H1 (cell line): ENCODE measurements around the gene MOK. TPM values are rescaled to one million over a fixed set of nuclear protein-coding genes. Genes with fewer than 3 reads are reported as not detected.

ENCODE experiments used
- CEBPB ChIP-seq: IDR thresholded peaks from 2 replicates; pipeline ENCODE4 v1.6.1; 2012; ENCODE audit warnings: low read depth, low read length
- EP300 ChIP-seq, 2 experiments: IDR thresholded peaks; 1 replicate in 1 of 2; 2 replicates in 1 of 2; pipeline ENCODE4 v1.6.1; 2011 to 2012; ENCODE audit warnings: low read depth in 2 of 2, low read length in 2 of 2, mild to moderate bottlenecking in 2 of 2, borderline replicate concordance in 1 of 2, inconsistent platforms in 1 of 2, moderate library complexity in 1 of 2
- KDM4A ChIP-seq: IDR thresholded peaks from one replicate; pipeline ENCODE4 v1.7.1; 2012; ENCODE audit warnings: low read depth, mild to moderate bottlenecking, moderate library complexity, low read length, inconsistent platforms; ENCODE audit not compliant: severe bottlenecking
- KDM5A ChIP-seq: fragments of 200-600 bp; IDR thresholded peaks from 2 replicates; pipeline ENCODE4 v1.7.1; 2012; ENCODE audit warnings: mild to moderate bottlenecking, low read length, inconsistent platforms, mixed read lengths
- MAX ChIP-seq: IDR thresholded peaks from 2 replicates; pipeline ENCODE4 v1.6.1; 2012; ENCODE audit warnings: inconsistent platforms
- NANOG ChIP-seq: IDR thresholded peaks from 2 replicates; pipeline ENCODE4 v1.6.1; 2011; ENCODE audit warnings: low read length, low read depth, mild to moderate bottlenecking, inconsistent platforms; ENCODE audit not compliant: insufficient read depth, poor library complexity, severe bottlenecking
- PHF8 ChIP-seq: fragments of 200-600 bp; sonication (generic); conservative IDR thresholded peaks from 2 replicates; pipeline ENCODE4 v1.7.1; 2012; ENCODE audit warnings: low read depth, mild to moderate bottlenecking, inconsistent platforms, low read length, moderate library complexity
- SAP30 ChIP-seq: fragments of 300-600 bp; sonication (generic); IDR thresholded peaks from 2 replicates; pipeline ENCODE4 v1.7.1; 2012; ENCODE audit warnings: low read length, moderate library complexity, mild to moderate bottlenecking, inconsistent platforms; ENCODE audit not compliant: insufficient read depth, insufficient replicate concordance
- polyA plus RNA-seq, 7 experiments: library from polyadenylated mRNA; depleted of rRNA in 3 of 7; stranded (reverse) in 5 of 7; unstranded in 2 of 7; fragments of >200 nt in 5 of 7; fragments of 200-250 nt in 2 of 7; gene quantifications; 1 replicate in 5 of 7; 2 replicates in 1 of 7; 4 replicates in 1 of 7; pipeline versions ENCODE4 v1.2.1 to v1.2.3, GENCODE V29; 2011 to 2013; ENCODE audit warnings: missing spikeins in 2 of 7, mixed read lengths in 2 of 7
- total RNA-seq: library from RNA; stranded (reverse); fragmentation: NEBNext Ultra II Directional; extraction: Animal tissue kit (Norgen Biotek cat#: 25700); gene quantifications from 2 replicates; pipeline ENCODE4 v1.2.1, GENCODE V29; 2021
- TF ChIP-seq, protein P1 (sequence below): fragments of 300-600 bp; sonication (generic); IDR thresholded peaks from 2 replicates; pipeline ENCODE4 v1.7.1; 2012; ENCODE audit warnings: low read length, moderate library complexity, mild to moderate bottlenecking, inconsistent platforms; ENCODE audit not compliant: insufficient replicate concordance

Gene MOK
- total and polyA plus RNA-seq, 2 of the 8 experiments (the other 6 are each of a cell fraction or from before 2014, with no cell fraction given) = 2.1 to 2.5 TPM

GRCh38 chr14:102314242-102315011, 9.5 kb upstream of the MOK start (continued):
- TF ChIP-seq KDM4A (peak; percentile 52), KDM5A (peak; percentile 98), PHF8 (0 out of 2 replicates have a peak, but pooled peaks have one; percentile 27), MAX (peak; percentile 96), NANOG (no peak), SAP30 (no peak), CEBPB (no peak), EP300 (IDR thresholded peaks at IDR 0.05; ENCODE audit: borderline replicate concordance in 1 of 2, low read depth in 2 of 2, low read length in 2 of 2) (no peak)
- TF ChIP-seq, protein P1, sequence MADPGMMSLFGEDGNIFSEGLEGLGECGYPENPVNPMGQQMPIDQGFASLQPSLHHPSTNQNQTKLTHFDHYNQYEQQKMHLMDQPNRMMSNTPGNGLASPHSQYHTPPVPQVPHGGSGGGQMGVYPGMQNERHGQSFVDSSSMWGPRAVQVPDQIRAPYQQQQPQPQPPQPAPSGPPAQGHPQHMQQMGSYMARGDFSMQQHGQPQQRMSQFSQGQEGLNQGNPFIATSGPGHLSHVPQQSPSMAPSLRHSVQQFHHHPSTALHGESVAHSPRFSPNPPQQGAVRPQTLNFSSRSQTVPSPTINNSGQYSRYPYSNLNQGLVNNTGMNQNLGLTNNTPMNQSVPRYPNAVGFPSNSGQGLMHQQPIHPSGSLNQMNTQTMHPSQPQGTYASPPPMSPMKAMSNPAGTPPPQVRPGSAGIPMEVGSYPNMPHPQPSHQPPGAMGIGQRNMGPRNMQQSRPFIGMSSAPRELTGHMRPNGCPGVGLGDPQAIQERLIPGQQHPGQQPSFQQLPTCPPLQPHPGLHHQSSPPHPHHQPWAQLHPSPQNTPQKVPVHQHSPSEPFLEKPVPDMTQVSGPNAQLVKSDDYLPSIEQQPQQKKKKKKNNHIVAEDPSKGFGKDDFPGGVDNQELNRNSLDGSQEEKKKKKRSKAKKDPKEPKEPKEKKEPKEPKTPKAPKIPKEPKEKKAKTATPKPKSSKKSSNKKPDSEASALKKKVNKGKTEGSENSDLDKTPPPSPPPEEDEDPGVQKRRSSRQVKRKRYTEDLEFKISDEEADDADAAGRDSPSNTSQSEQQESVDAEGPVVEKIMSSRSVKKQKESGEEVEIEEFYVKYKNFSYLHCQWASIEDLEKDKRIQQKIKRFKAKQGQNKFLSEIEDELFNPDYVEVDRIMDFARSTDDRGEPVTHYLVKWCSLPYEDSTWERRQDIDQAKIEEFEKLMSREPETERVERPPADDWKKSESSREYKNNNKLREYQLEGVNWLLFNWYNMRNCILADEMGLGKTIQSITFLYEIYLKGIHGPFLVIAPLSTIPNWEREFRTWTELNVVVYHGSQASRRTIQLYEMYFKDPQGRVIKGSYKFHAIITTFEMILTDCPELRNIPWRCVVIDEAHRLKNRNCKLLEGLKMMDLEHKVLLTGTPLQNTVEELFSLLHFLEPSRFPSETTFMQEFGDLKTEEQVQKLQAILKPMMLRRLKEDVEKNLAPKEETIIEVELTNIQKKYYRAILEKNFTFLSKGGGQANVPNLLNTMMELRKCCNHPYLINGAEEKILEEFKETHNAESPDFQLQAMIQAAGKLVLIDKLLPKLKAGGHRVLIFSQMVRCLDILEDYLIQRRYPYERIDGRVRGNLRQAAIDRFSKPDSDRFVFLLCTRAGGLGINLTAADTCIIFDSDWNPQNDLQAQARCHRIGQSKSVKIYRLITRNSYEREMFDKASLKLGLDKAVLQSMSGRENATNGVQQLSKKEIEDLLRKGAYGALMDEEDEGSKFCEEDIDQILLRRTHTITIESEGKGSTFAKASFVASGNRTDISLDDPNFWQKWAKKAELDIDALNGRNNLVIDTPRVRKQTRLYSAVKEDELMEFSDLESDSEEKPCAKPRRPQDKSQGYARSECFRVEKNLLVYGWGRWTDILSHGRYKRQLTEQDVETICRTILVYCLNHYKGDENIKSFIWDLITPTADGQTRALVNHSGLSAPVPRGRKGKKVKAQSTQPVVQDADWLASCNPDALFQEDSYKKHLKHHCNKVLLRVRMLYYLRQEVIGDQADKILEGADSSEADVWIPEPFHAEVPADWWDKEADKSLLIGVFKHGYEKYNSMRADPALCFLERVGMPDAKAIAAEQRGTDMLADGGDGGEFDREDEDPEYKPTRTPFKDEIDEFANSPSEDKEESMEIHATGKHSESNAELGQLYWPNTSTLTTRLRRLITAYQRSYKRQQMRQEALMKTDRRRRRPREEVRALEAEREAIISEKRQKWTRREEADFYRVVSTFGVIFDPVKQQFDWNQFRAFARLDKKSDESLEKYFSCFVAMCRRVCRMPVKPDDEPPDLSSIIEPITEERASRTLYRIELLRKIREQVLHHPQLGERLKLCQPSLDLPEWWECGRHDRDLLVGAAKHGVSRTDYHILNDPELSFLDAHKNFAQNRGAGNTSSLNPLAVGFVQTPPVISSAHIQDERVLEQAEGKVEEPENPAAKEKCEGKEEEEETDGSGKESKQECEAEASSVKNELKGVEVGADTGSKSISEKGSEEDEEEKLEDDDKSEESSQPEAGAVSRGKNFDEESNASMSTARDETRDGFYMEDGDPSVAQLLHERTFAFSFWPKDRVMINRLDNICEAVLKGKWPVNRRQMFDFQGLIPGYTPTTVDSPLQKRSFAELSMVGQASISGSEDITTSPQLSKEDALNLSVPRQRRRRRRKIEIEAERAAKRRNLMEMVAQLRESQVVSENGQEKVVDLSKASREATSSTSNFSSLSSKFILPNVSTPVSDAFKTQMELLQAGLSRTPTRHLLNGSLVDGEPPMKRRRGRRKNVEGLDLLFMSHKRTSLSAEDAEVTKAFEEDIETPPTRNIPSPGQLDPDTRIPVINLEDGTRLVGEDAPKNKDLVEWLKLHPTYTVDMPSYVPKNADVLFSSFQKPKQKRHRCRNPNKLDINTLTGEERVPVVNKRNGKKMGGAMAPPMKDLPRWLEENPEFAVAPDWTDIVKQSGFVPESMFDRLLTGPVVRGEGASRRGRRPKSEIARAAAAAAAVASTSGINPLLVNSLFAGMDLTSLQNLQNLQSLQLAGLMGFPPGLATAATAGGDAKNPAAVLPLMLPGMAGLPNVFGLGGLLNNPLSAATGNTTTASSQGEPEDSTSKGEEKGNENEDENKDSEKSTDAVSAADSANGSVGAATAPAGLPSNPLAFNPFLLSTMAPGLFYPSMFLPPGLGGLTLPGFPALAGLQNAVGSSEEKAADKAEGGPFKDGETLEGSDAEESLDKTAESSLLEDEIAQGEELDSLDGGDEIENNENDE = no peak
